Esophagus (tissue), 2 donors: ENCODE data around the gene FAM177B. TPM values are rescaled to one million over a fixed set of nuclear protein-coding genes. Genes with fewer than 3 reads are reported as not detected.
"Not testable (repeated sequence)": the region's sequence is repeated elsewhere in the genome, so short reads cannot be mapped to it uniquely, and the experiment has no call there.

ENCODE experiments used
- H3K27ac ChIP-seq, 2 donors: one replicate each; pipeline ENCODE4 v1.5.1; 2013; ENCODE audit warnings: low read depth in 2 of 2, mild to moderate bottlenecking in 2 of 2, inconsistent platforms in 1 of 2, low read length in 1 of 2, moderate library complexity in 1 of 2
- H3K27me3 ChIP-seq, 2 donors: one replicate each; pipeline ENCODE4 v1.6.1; 2013; ENCODE audit warnings: low read length in 2 of 2, control low read depth in 1 of 2, mild to moderate bottlenecking in 1 of 2; ENCODE audit not compliant: insufficient read depth in 2 of 2, control insufficient read depth in 1 of 2
- H3K36me3 ChIP-seq, 2 donors: one replicate each; pipeline ENCODE4 v1.6.1; 2013; ENCODE audit warnings: low read length in 1 of 2; ENCODE audit not compliant: control insufficient read depth in 2 of 2, insufficient read depth in 2 of 2
- H3K4me1 ChIP-seq, 2 donors: one replicate each; pipeline ENCODE4 v1.6.1; 2013; ENCODE audit warnings: low read length in 1 of 2; ENCODE audit not compliant: control insufficient read depth in 2 of 2, insufficient read depth in 2 of 2
- H3K4me3 ChIP-seq, 2 donors: one replicate each; pipeline ENCODE4 v1.5.1; 2013; ENCODE audit warnings: low read length in 2 of 2, mild to moderate bottlenecking in 2 of 2, low read depth in 1 of 2, moderate library complexity in 1 of 2
- H3K9me3 ChIP-seq, 2 donors: one replicate each; pipeline ENCODE4 v1.6.1; 2013; ENCODE audit warnings: mild to moderate bottlenecking in 2 of 2, low read depth in 1 of 2, low read length in 1 of 2, moderate library complexity in 1 of 2; ENCODE audit not compliant: control insufficient read depth in 2 of 2, insufficient read depth in 1 of 2
- WGBS, 2 donors: extraction: QIAGEN DNeasy Blood & Tissue Kit; methylation state at CpG; one replicate each; pipeline ENCODE4 v1.1.7; 2013; 5-methylcytosine and 5-hydroxymethylcytosine counted together
- polyA plus RNA-seq, 2 donors: library from polyadenylated mRNA; stranded (reverse); fragments of 200-250 nt; gene quantifications; one replicate each; pipeline ENCODE4 v1.2.3, GENCODE V29; 2013
- donor health status: healthy with polysubstance abuse.
- donor health status: Bipolar disorder and iron deficiency.

The FAM177B gene
- polyA plus RNA-seq, 2 donors: 0.02 to 0.26 TPM

GRCh38 chr1:222759451-222760035 lies 22.5 kb downstream of the FAM177B start:
- Histone ChIP-seq H3K9me3 (no peaks in the 10 kb centered on the region), H3K4me1 (no peaks in the 10 kb centered on the region), H3K4me3 (no peak overlapping the region), H3K27ac (no peak overlapping the region), H3K36me3 (no peaks in the 10 kb centered on the region), H3K27me3 (no peaks in the 10 kb centered on the region)
- WGBS, 2 donors: 74 to 83% methylated on average over 5 of the region's 5 CpGs

- 75 to 79% methylated on average over 1 of the region's 1 CpG for WGBS, 2 donors
- no peaks in the 10 kb centered on the region for H3K4me1 ChIP-seq
These were observed 24.1 kb downstream of the FAM177B start for GRCh38 chr1:222761083-222761482.

GRCh38 chr1:222762178-222762577 lies 25.2 kb downstream of the FAM177B start:
- H3K36me3 ChIP-seq, H3K27me3 ChIP-seq, H3K4me3 ChIP-seq, H3K27ac ChIP-seq, H3K4me1 ChIP-seq, H3K9me3 ChIP-seq: not testable (repeated sequence)
- WGBS, 2 donors: 47 to 74% methylated on average over 4 of the region's 4 CpGs

More at GRCh38 chr1:222761083-222761482, 24.1 kb downstream of the FAM177B start:
- H3K4me3 ChIP-seq: no peak overlapping the region
- no peak overlapping the region for H3K27ac ChIP-seq
- H3K36me3 ChIP-seq: no peaks in the 10 kb centered on the region
- no peaks in the 10 kb centered on the region for H3K9me3 ChIP-seq
- no peaks in the 10 kb centered on the region for H3K27me3 ChIP-seq

- no peaks in the 10 kb centered on the region for H3K27me3 ChIP-seq
- no peak overlapping the region for H3K27ac ChIP-seq
- H3K36me3 ChIP-seq: no peaks in the 10 kb centered on the region
- no peak overlapping the region for H3K4me3 ChIP-seq
- peaks cover 4% of the 10 kb centered on the region in 2 donors for H3K9me3 ChIP-seq
- H3K4me1 ChIP-seq: no peaks in the 10 kb centered on the region
- 72 to 84% methylated on average over 5 of the region's 5 CpGs for WGBS, 2 donors
These were observed 30.2 kb downstream of the FAM177B start for GRCh38 chr1:222767152-222767571.

- no peaks in the 10 kb centered on the region for H3K27me3 ChIP-seq
- H3K36me3 ChIP-seq: no peaks in the 10 kb centered on the region
- no peaks in the 10 kb centered on the region for H3K4me1 ChIP-seq
- H3K9me3 ChIP-seq: peaks cover 4% of the 10 kb centered on the region in 2 donors
- H3K4me3 ChIP-seq: no peak overlapping the region
- no peak overlapping the region for H3K27ac ChIP-seq
These were observed 31.6 kb downstream of the FAM177B start for GRCh38 chr1:222768592-222768991.

GRCh38 chr1:222769181-222769580 lies 32.2 kb downstream of the FAM177B start:
- Histone ChIP-seq H3K27ac (no peak overlapping the region), H3K4me1 (no peaks in the 10 kb centered on the region), H3K36me3 (no peaks in the 10 kb centered on the region), H3K27me3 (no peaks in the 10 kb centered on the region), H3K9me3 (peaks cover 4% of the 10 kb centered on the region in 2 donors), H3K4me3 (no peak overlapping the region)
- 79 to 89% methylated on average over 1 of the region's 1 CpG for whole genome bisulfite sequencing, 2 donors

GRCh38 chr1:222769971-222770620 lies 33.1 kb downstream of the FAM177B start:
- WGBS, 2 donors: 63 to 70% methylated on average over 2 of the region's 2 CpGs
- H3K27me3 ChIP-seq: no peaks in the 10 kb centered on the region
- H3K4me3 ChIP-seq: no peak overlapping the region
- no peak overlapping the region for H3K27ac ChIP-seq
- no peaks in the 10 kb centered on the region for H3K36me3 ChIP-seq
- no peaks in the 10 kb centered on the region for H3K4me1 ChIP-seq
- H3K9me3 ChIP-seq: peaks cover 4% of the 10 kb centered on the region in 2 donors

GRCh38 chr1:222772996-222773379 lies 36.0 kb downstream of the FAM177B start:
- 57 to 61% methylated on average over 4 of the region's 4 CpGs for WGBS, 2 donors
- Histone ChIP-seq H3K27me3 (no peaks in the 10 kb centered on the region), H3K36me3 (no peaks in the 10 kb centered on the region), H3K27ac (no peak overlapping the region), H3K4me1 (no peaks in the 10 kb centered on the region), H3K9me3 (peaks cover 4% of the 10 kb centered on the region in 2 donors), H3K4me3 (no peak overlapping the region)

GRCh38 chr1:222777463-222777862 lies 40.5 kb downstream of the FAM177B start:
- Histone ChIP-seq H3K27ac (no peak overlapping the region), H3K4me3 (no peak overlapping the region), H3K36me3 (no peaks in the 10 kb centered on the region), H3K4me1 (no peaks in the 10 kb centered on the region), H3K9me3 (no peaks in the 10 kb centered on the region), H3K27me3 (no peaks in the 10 kb centered on the region)
- WGBS, 2 donors: 54 to 79% methylated on average over 1 of the region's 1 CpG

- 36 to 39% methylated on average over 2 of the region's 2 CpGs for WGBS, 2 donors
These were observed 41.0 kb downstream of the FAM177B start for GRCh38 chr1:222777977-222778376.

More at GRCh38 chr1:222777977-222778376, 41.0 kb downstream of the FAM177B start:
- no peaks in the 10 kb centered on the region for H3K9me3 ChIP-seq
- no peaks in the 10 kb centered on the region for H3K4me1 ChIP-seq
- H3K27me3 ChIP-seq: no peaks in the 10 kb centered on the region
- no peak overlapping the region for H3K27ac ChIP-seq
- no peaks in the 10 kb centered on the region for H3K36me3 ChIP-seq
- no peak overlapping the region for H3K4me3 ChIP-seq
